HepG2 (cell line): ENCODE data around the gene NDOR1. TPM values are rescaled to one million over a fixed set of nuclear protein-coding genes. Genes with fewer than 3 reads are reported as not detected.
A peak's percentile ranks its signal among the peaks of the same experiment; 100 is the strongest.

Experiments
- DNMT1 ChIP-seq: sonication (generic); formaldehyde crosslinking; IDR thresholded peaks from 2 replicates; pipeline ENCODE4 v1.5.1; 2020; ENCODE audit warnings: mild to moderate bottlenecking, missing genetic modification reagents
- FOXO1 ChIP-seq: sonication (generic); formaldehyde crosslinking; IDR thresholded peaks from 2 replicates; pipeline ENCODE4 v1.4.0; 2020; ENCODE audit warnings: missing genetic modification reagents
- GTF2F1 ChIP-seq: fragments of 150-350 bp; IDR thresholded peaks from 2 replicates; pipeline ENCODE4 v1.6.1; 2014; ENCODE audit warnings: low read length
- HCFC1 ChIP-seq: fragments of 150-350 bp; IDR thresholded peaks from 2 replicates; pipeline ENCODE4 v1.6.1; 2014; ENCODE audit warnings: low read depth, low read length
- HINFP ChIP-seq: sonication (generic); formaldehyde crosslinking; IDR thresholded peaks from 2 replicates; pipeline ENCODE4 v1.4.0; 2020; ENCODE audit warnings: low read depth, mild to moderate bottlenecking, missing genetic modification reagents
- ZFP41 ChIP-seq: sonication (generic); formaldehyde crosslinking; IDR thresholded peaks from 2 replicates; pipeline ENCODE4 v1.4.0; 2020; ENCODE audit warnings: mild to moderate bottlenecking, missing genetic modification reagents, borderline replicate concordance
- ZMYM2 ChIP-seq: sonication (generic); formaldehyde crosslinking; IDR thresholded peaks from 2 replicates; pipeline ENCODE4 v1.8.0; 2022; ENCODE audit warnings: mild to moderate bottlenecking, missing genetic modification reagents
- ZNF281 ChIP-seq: sonication (generic); formaldehyde crosslinking; IDR thresholded peaks from 2 replicates; pipeline ENCODE4 v1.4.0; 2020; ENCODE audit warnings: missing genetic modification reagents, borderline replicate concordance
- ZNF407 ChIP-seq: sonication (generic); formaldehyde crosslinking; IDR thresholded peaks from one replicate; pipeline ENCODE4 v1.5.1; 2020; ENCODE audit warnings: mild to moderate bottlenecking, missing genetic modification reagents; ENCODE audit errors: not compliant biosample characterization
- polyA plus RNA-seq, 8 experiments: library from polyadenylated mRNA; depleted of rRNA in 3 of 8; stranded (reverse) in 7 of 8; unstranded in 1 of 8; fragments of >200 nt; fragmentation: Illumina TruSeq in 4 of 8; extraction: Trizol in 4 of 8; gene quantifications; 2 replicates each; pipeline versions ENCODE4 v1.2.1 to v1.2.3, GENCODE V29; 2011 to 2016; ENCODE audit warnings: low read depth in 4 of 8, missing spikeins in 1 of 8, mixed read lengths in 1 of 8; ENCODE audit not compliant: insufficient read depth in 1 of 8
- total RNA-seq, 5 experiments: library from RNA; depleted of rRNA; stranded (reverse); fragments of >200 nt; fragmentation: Illumina TruSeq; extraction: Trizol; gene quantifications; 2 replicates each; pipeline ENCODE4 v1.2.3, GENCODE V29; 2016; ENCODE audit warnings: low read depth in 1 of 5
- TF ChIP-seq, protein P1 (sequence below): sonication (generic); formaldehyde crosslinking; IDR thresholded peaks from 2 replicates; pipeline ENCODE4 v1.4.0; 2020; ENCODE audit warnings: mild to moderate bottlenecking, missing genetic modification reagents

The NDOR1 gene
- total and polyA plus RNA-seq, 2 of the 13 experiments (the other 11 are each of a cell fraction or from before 2014, with no cell fraction given) = 3.6 to 8.7 TPM

DNA sequence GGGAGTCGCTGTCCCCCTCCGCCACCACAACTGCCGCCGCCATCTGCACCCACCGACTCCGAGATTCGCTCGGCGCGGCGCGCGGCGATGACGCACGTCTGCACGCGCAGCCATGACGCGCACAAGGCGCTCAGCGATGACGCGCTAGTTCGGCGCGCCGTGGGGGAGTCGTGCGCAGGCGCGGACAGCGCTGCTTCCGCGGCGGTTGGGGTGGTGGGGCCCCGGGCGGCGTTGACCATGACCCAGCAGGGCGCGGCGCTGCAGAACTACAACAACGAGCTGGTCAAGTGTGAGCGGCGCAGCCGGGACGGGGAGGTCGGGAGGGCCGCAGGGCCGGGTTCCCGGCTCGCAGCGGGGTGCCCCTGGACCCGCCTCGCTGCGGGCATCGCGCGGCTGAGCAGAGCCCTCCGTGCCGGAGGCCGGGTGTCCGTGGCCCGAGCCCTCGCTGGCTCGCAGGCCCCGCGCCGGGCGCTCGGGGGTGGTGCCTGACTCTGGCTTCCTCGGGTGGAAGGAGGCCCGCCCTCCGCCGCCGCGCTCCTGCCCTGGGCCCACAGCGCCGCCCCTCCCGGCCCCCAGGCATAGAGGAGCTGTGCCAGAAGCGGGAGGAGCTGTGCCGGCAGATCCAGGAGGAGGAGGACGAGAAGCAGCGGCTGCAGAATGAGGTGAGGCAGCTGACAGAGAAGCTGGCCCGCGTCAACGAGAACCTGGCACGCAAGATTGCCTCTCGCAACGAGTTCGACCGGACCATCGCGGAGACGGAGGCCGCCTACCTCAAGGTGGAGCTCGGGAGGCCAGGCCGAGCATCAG lies 16.8 kb upstream of the NDOR1 start, which contains the start of the genes ANAPC2 and SSNA1 (continued):
- TF ChIP-seq, protein P1, sequence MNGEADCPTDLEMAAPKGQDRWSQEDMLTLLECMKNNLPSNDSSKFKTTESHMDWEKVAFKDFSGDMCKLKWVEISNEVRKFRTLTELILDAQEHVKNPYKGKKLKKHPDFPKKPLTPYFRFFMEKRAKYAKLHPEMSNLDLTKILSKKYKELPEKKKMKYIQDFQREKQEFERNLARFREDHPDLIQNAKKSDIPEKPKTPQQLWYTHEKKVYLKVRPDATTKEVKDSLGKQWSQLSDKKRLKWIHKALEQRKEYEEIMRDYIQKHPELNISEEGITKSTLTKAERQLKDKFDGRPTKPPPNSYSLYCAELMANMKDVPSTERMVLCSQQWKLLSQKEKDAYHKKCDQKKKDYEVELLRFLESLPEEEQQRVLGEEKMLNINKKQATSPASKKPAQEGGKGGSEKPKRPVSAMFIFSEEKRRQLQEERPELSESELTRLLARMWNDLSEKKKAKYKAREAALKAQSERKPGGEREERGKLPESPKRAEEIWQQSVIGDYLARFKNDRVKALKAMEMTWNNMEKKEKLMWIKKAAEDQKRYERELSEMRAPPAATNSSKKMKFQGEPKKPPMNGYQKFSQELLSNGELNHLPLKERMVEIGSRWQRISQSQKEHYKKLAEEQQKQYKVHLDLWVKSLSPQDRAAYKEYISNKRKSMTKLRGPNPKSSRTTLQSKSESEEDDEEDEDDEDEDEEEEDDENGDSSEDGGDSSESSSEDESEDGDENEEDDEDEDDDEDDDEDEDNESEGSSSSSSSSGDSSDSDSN (CRISPR knock-in tag) = peak; percentile 90
- peak; percentile 84 for TF ChIP-seq FOXO1
- TF ChIP-seq GTF2F1 = 0 out of 2 replicates have a peak, but pooled peaks have one; percentile 56
- TF ChIP-seq ZMYM2 = no peak
- peak; percentile 86 for TF ChIP-seq ZNF281 (CRISPR knock-in tag)
- peak; percentile 93 for TF ChIP-seq DNMT1 (CRISPR knock-in tag)
- no peak for TF ChIP-seq ZNF407
- TF ChIP-seq HINFP = no peak; the same call in 1 of the 2 replicates
- TF ChIP-seq ZFP41 = peak; percentile 88; the same call in 1 of the 2 replicates
- TF ChIP-seq HCFC1 = peak; percentile 91
